ENCODE data around the gene ARPC4. TPM values are rescaled to one million over a fixed set of nuclear protein-coding genes. Genes with fewer than 3 reads are reported as not detected.
"Not testable (repeated sequence)": the region's sequence is repeated elsewhere in the genome, so short reads cannot be mapped to it uniquely, and the experiment has no call there.

ARPC4 gene
- total RNA-seq, 2 experiments from 2014 or later = 237 to 240 TPM

GRCh38 chr3:9847870-9848269 lies 55.0 kb downstream of the ARPC4 start:
- H3K4me3 Mint-ChIP-seq; H3K27me3 Mint-ChIP-seq; DNase-seq; H3K36me3 Mint-ChIP-seq; POLR2A ChIA-PET; H3K9me3 Mint-ChIP-seq; H3K27ac Mint-ChIP-seq; intact Hi-C loops (cut with micrococcal nuclease): not testable (repeated sequence)
- H3K4me1 Mint-ChIP-seq (ENCODE audit: low read depth) = peaks cover 17% of the 10 kb centered on the region
- CTCF ChIA-PET = interaction anchor here (1.4 to 1.5 kb wide), 3 partner anchors 37 to 103 kb away, joined by 3 to 21 read pairs (median 4); partner anchors contain the start of gene CRELD1

GRCh38 chr3:9848860-9849259 lies 56.0 kb downstream of the ARPC4 start:
- DNase-seq; H3K36me3 Mint-ChIP-seq; H3K4me3 Mint-ChIP-seq; H3K27me3 Mint-ChIP-seq; H3K27ac Mint-ChIP-seq; POLR2A ChIA-PET; intact Hi-C loops (cut with micrococcal nuclease); H3K9me3 Mint-ChIP-seq: not testable (repeated sequence)
- H3K4me1 Mint-ChIP-seq (ENCODE audit: low read depth) = peaks cover 22% of the 10 kb centered on the region
- CTCF ChIA-PET = interaction anchor here (0.6 to 1.8 kb wide), 16 partner anchors 9 to 241 kb away, joined by 3 to 21 read pairs (median 3); partner anchors contain the start of gene CRELD1

GRCh38 chr3:9851383-9851782 lies 58.5 kb downstream of the ARPC4 start:
- H3K9me3 Mint-ChIP-seq; H3K27ac Mint-ChIP-seq; H3K4me3 Mint-ChIP-seq; H3K36me3 Mint-ChIP-seq; intact Hi-C loops (cut with micrococcal nuclease); H3K27me3 Mint-ChIP-seq; POLR2A ChIA-PET; CTCF ChIA-PET; DNase-seq: not testable (repeated sequence)
- H3K4me1 Mint-ChIP-seq (ENCODE audit: low read depth) = peaks cover 13% of the 10 kb centered on the region

GRCh38 chr3:9851926-9852325 lies 59.0 kb downstream of the ARPC4 start:
- intact Hi-C loops (cut with micrococcal nuclease); H3K9me3 Mint-ChIP-seq; H3K4me3 Mint-ChIP-seq; H3K27me3 Mint-ChIP-seq; CTCF ChIA-PET; DNase-seq; POLR2A ChIA-PET; H3K36me3 Mint-ChIP-seq; H3K27ac Mint-ChIP-seq: not testable (repeated sequence)
- H3K4me1 Mint-ChIP-seq (ENCODE audit: low read depth) = peaks cover 13% of the 10 kb centered on the region

- Mint-ChIP-seq H3K27me3 (peaks cover 3% of the 10 kb centered on the region), H3K27ac (no peak overlapping the region), H3K36me3 (no peaks in the 10 kb centered on the region), H3K4me1 (ENCODE audit: low read depth) (peaks cover 13% of the 10 kb centered on the region), H3K4me3 (no peak overlapping the region), H3K9me3 (no peaks in the 10 kb centered on the region)
- no peak for DNase-seq
- intact Hi-C loops (cut with micrococcal nuclease) = no loop called here
- POLR2A ChIA-PET = interaction anchor here (0.7 kb wide), 1 partner anchor 81 kb away, joined by 3 read pairs; the partner anchor contains the start of gene CRELD1
- CTCF ChIA-PET = interaction anchor here (0.6 to 0.8 kb wide), 2 partner anchors 73 to 80 kb away, joined by 3 to 6 read pairs; no protein-coding TSS in a partner anchor
Measured at GRCh38 chr3:9852528-9852927, 59.6 kb downstream of the ARPC4 start.

- H3K4me1 Mint-ChIP-seq (ENCODE audit: low read depth); H3K27ac Mint-ChIP-seq; CTCF ChIA-PET: not testable (repeated sequence)
Measured at GRCh38 chr3:9854291-9854940, 61.5 kb downstream of the ARPC4 start.

GRCh38 chr3:9855594-9855993 lies 62.7 kb downstream of the ARPC4 start:
- ChIA-PET POLR2A (no interaction called here), CTCF (no interaction called here)
- intact Hi-C loops (cut with micrococcal nuclease) = no loop called here
- Mint-ChIP-seq H3K27ac (no peak overlapping the region), H3K4me1 (ENCODE audit: low read depth) (peaks cover 10% of the 10 kb centered on the region), H3K4me3 (no peak overlapping the region), H3K36me3 (no peaks in the 10 kb centered on the region), H3K9me3 (no peaks in the 10 kb centered on the region), H3K27me3 (peaks cover 3% of the 10 kb centered on the region)
- DNase-seq = no peak

More at GRCh38 chr3:9854291-9854940, 61.5 kb downstream of the ARPC4 start:
- H3K27me3 Mint-ChIP-seq; H3K36me3 Mint-ChIP-seq; POLR2A ChIA-PET; H3K9me3 Mint-ChIP-seq; DNase-seq; intact Hi-C loops (cut with micrococcal nuclease); H3K4me3 Mint-ChIP-seq: not testable (repeated sequence)

Other genes starting within 250 kb of the ARPC4 start
- not detected for gene LHFPL4, start 239.3 kb upstream of the ARPC4 start, total RNA-seq
- gene MTMR14, start 143.6 kb upstream of the ARPC4 start, total RNA-seq = 10 to 100 TPM; 39.0 to 40.5 TPM
- gene CPNE9, start 89.2 kb upstream of the ARPC4 start, total RNA-seq = not detected
- 10 to 100 TPM; 25.0 to 27.3 TPM for gene BRPF1, start 61.3 kb upstream of the ARPC4 start, total RNA-seq
- gene OGG1, start 43.1 kb upstream of the ARPC4 start, total RNA-seq = 10 to 100 TPM; 35.7 to 36.5 TPM
- gene CAMK1, start 23.1 kb upstream of the ARPC4 start, total RNA-seq = 10 to 100 TPM; 48.2 to 51.9 TPM
- 10 to 100 TPM; 86.9 to 92.1 TPM for gene TADA3, start 609 bp upstream of the ARPC4 start, total RNA-seq
- gene TTLL3, start 17.2 kb downstream of the ARPC4 start, total RNA-seq = 10 to 100 TPM; 49.6 to 49.7 TPM
- gene RPUSD3, start 50.9 kb downstream of the ARPC4 start, total RNA-seq = 10 to 100 TPM; 79.0 to 80.8 TPM
- gene CIDEC, start 87.2 kb downstream of the ARPC4 start, total RNA-seq = not detected
- 10 to 100 TPM; 25.0 to 27.8 TPM for gene JAGN1, start 97.5 kb downstream of the ARPC4 start, total RNA-seq
- 1 to 10 TPM; 1.8 to 1.9 TPM for gene IL17RE, start 109.8 kb downstream of the ARPC4 start, total RNA-seq
- under 1 TPM; 0.40 to 0.46 TPM for gene IL17RC, start 124.0 kb downstream of the ARPC4 start, total RNA-seq
- 10 to 100 TPM; 14.1 to 16.1 TPM for gene CRELD1, start 140.8 kb downstream of the ARPC4 start, total RNA-seq
- 1 to 10 TPM; 7.8 to 8.2 TPM for gene PRRT3, start 159.3 kb downstream of the ARPC4 start, total RNA-seq
- gene EMC3, start 193.8 kb downstream of the ARPC4 start, total RNA-seq = 10 to 100 TPM; 35.8 to 39.8 TPM
- 10 to 100 TPM; 83.9 to 89.4 TPM for gene FANCD2, start 233.4 kb downstream of the ARPC4 start, total RNA-seq

All from activated CD4-positive, alpha-beta memory T cell treated with anti-CD3 and anti-CD28 coated beads for 36 hours (primary cell).